A204.1 (cell line): ENCODE data around the gene PUDP.
"Not testable (repeated sequence)": the region's sequence is repeated elsewhere in the genome, so short reads cannot be mapped to it uniquely, and the experiment has no call there.

Experiments
- FAIRE-seq: peaks from 2 replicates; lab custom pipeline; 2012; peaks lifted over from hg19 to GRCh38; lab: Jason Lieb, UNC

The PUDP gene

GRCh38 chrX:7025471-7025870 is 122.5 kb downstream of the PUDP start:
- FAIRE-seq = no peak

- FAIRE-seq = no peak
Measured at GRCh38 chrX:7024850-7025249, 123.1 kb downstream of the PUDP start.

- not testable (repeated sequence) for FAIRE-seq
Measured at GRCh38 chrX:7022996-7023395, 125.0 kb downstream of the PUDP start.

GRCh38 chrX:7021991-7022390 is 126.0 kb downstream of the PUDP start:
- no peak for FAIRE-seq

GRCh38 chrX:7019555-7019954 is 128.4 kb downstream of the PUDP start:
- no peak for FAIRE-seq

- FAIRE-seq = not testable (repeated sequence)
Measured at GRCh38 chrX:7012262-7012834, 135.6 kb downstream of the PUDP start.

GRCh38 chrX:7010897-7011296 is 137.1 kb downstream of the PUDP start:
- not testable (repeated sequence) for FAIRE-seq

GRCh38 chrX:7007328-7007727 is 140.6 kb downstream of the PUDP start:
- FAIRE-seq = not testable (repeated sequence)
